ENCODE measurements around the gene PLCL1.

The PLCL1 gene

DNA sequence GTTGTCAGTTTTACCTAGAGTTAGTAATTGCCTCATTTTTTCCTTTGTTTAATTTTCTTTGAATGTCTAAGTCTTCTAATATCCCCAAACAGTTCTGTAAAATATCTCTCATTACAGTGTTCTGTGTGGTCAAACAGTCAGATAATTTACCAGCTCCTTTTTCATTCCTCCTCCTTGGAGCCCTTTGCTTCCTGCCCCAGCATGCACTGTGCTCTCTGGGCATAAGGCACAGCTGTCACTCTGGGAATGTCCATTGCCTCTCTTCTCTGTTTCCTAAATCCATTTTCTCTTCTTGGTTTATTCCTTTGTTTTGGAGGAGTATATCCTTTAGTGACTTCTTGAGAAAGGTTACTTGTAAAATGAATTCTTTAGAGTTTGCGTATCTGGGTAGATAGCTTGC lies 139.3 kb downstream of the PLCL1 start:
- Histone ChIP-seq H3K27me3 (replicated peaks) (no peaks in the 10 kb centered on the region), H3K4me3 (ENCODE audit: low read depth, low read length) (no peak overlapping the region), H3K27ac (no peak overlapping the region), H3K36me3 (replicated peaks) (no peaks in the 10 kb centered on the region)
- TF ChIP-seq, protein P1, sequence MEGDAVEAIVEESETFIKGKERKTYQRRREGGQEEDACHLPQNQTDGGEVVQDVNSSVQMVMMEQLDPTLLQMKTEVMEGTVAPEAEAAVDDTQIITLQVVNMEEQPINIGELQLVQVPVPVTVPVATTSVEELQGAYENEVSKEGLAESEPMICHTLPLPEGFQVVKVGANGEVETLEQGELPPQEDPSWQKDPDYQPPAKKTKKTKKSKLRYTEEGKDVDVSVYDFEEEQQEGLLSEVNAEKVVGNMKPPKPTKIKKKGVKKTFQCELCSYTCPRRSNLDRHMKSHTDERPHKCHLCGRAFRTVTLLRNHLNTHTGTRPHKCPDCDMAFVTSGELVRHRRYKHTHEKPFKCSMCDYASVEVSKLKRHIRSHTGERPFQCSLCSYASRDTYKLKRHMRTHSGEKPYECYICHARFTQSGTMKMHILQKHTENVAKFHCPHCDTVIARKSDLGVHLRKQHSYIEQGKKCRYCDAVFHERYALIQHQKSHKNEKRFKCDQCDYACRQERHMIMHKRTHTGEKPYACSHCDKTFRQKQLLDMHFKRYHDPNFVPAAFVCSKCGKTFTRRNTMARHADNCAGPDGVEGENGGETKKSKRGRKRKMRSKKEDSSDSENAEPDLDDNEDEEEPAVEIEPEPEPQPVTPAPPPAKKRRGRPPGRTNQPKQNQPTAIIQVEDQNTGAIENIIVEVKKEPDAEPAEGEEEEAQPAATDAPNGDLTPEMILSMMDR (IDR thresholded peaks at IDR 0.05; ENCODE audit: low read depth, low read length, missing control alignments), result no peak
- in situ Hi-C loops (cut with HindIII; ENCODE audit: low pct_ligation_motif_present, low sequenced_read_pairs), result no loop called here
- DNase-seq, result no peak

DNA sequence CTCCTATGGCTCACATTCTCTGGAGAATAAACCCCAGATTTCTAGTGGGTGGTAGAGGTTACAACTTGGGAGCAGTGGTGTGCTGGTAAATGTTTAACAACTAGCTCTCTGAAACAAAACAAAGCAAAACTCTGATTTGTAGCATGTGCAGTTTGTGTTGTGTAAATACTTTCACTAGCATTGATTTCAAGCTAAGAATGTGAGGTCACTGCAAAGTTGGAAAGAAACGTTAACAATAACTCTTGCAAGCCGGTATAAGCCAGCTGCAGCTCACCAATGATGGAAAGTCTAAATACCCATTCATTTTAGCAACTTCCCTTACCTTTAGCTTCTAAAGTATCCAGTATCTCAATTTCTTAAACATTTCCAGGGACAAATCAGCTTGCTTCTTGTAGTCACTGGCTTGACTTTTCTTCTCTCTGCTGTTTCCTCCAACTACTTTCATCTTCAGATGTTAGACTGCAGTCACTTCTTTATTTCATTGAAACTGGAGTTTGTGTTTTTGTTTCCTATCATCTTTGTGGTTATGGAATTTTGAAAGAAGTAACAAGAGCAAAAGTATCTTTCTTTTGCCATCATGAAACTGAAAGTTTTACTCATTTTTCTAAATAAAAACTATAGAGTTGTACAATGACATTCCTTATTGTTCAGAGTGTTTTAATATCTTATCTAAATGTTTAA lies 140.2 kb downstream of the PLCL1 start:
- no peaks in the 10 kb centered on the region for H3K27me3 ChIP-seq (replicated peaks)
- no peak for DNase-seq
- H3K4me3 ChIP-seq (ENCODE audit: low read depth, low read length), result no peak overlapping the region
- H3K27ac ChIP-seq, result no peak overlapping the region
- no peaks in the 10 kb centered on the region for H3K36me3 ChIP-seq (replicated peaks)
- in situ Hi-C loops (cut with HindIII; ENCODE audit: low pct_ligation_motif_present, low sequenced_read_pairs), result no loop called here
- TF ChIP-seq, protein P1 (IDR thresholded peaks at IDR 0.05; ENCODE audit: low read depth, low read length, missing control alignments), result no peak

DNA sequence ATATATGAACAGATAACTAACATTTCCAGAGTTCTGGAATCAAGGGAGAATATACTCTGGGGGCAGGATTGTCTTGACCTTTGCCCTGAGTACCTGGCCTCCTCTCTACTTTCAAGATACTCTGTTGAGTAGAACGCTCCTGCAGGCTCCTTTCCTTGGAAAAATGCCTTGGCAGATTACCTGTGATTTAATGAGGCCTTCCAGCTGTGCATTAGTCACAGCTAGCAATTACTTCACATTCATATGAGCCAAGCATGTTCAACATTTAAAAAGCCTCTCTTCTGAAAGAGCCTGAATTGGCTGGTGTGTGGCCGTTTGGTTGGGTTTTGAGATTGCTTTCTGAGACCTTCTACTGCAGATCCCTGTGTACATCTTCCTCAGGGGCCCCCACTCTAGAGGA lies 142.2 kb downstream of the PLCL1 start:
- no peak overlapping the region for H3K4me3 ChIP-seq (ENCODE audit: low read depth, low read length)
- in situ Hi-C loops (cut with HindIII; ENCODE audit: low pct_ligation_motif_present, low sequenced_read_pairs), result no loop called here
- TF ChIP-seq, protein P1 (IDR thresholded peaks at IDR 0.05; ENCODE audit: low read depth, low read length, missing control alignments), result no peak
- H3K27me3 ChIP-seq (replicated peaks), result no peaks in the 10 kb centered on the region
- no peaks in the 10 kb centered on the region for H3K36me3 ChIP-seq (replicated peaks)
- no peak overlapping the region for H3K27ac ChIP-seq
- DNase-seq, result no peak

DNA sequence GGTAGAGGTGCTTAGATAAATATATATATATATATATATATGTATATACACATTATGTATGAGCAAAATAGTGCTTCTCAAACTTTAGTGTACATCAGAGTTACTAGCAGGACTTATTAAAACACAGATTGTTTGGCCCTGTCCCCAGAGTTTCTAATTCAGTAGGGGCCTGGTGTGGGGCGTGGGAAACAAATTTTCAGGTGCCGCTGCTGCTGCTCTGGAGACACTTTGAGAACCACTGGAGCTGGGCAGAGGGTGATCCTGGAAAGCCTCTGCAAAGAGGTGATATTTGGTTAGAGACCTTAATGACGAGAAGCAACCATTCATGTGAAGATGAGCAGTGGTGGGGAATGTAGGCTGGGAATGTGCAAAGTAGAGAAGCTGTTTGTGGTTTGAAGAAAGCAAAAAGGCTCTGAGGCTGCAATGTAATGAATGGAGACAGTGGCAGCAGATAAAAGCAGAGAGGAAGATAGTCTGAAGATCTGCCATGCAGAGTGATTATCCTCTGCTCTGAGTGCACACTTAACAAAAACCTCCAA lies 142.9 kb downstream of the PLCL1 start:
- in situ Hi-C loops (cut with HindIII; ENCODE audit: low pct_ligation_motif_present, low sequenced_read_pairs), result no loop called here
- TF ChIP-seq, protein P1 (IDR thresholded peaks at IDR 0.05; ENCODE audit: low read depth, low read length, missing control alignments), result no peak
- Histone ChIP-seq H3K27me3 (replicated peaks) (no peaks in the 10 kb centered on the region), H3K36me3 (replicated peaks) (no peaks in the 10 kb centered on the region), H3K4me3 (ENCODE audit: low read depth, low read length) (no peak overlapping the region), H3K27ac (no peak overlapping the region)
- no peak for DNase-seq

DNA sequence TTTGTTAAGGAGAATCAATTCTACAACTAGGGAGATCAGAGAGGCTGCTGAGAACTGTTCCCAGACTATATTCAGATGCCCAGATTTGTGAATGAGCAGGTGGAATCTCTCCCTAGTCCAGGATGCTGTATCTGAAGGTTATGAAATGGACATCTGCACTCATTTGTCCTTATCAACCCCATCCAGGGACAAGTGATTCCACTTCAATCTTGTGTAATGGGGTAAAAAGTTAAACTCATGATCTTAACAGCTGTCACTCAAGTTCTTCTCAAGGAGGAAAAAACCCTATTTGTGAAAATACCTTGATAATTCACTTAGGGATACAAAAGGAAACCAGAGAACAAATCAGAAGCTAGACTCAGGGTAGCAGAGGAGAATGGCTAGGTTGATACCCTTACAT lies 144.8 kb downstream of the PLCL1 start:
- no peak overlapping the region for H3K4me3 ChIP-seq (ENCODE audit: low read depth, low read length)
- TF ChIP-seq, protein P1 (IDR thresholded peaks at IDR 0.05; ENCODE audit: low read depth, low read length, missing control alignments), result no peak
- H3K36me3 ChIP-seq (replicated peaks), result no peaks in the 10 kb centered on the region
- H3K27ac ChIP-seq, result no peak overlapping the region
- no peak for DNase-seq
- in situ Hi-C loops (cut with HindIII; ENCODE audit: low pct_ligation_motif_present, low sequenced_read_pairs), result no loop called here
- no peaks in the 10 kb centered on the region for H3K27me3 ChIP-seq (replicated peaks)

DNA sequence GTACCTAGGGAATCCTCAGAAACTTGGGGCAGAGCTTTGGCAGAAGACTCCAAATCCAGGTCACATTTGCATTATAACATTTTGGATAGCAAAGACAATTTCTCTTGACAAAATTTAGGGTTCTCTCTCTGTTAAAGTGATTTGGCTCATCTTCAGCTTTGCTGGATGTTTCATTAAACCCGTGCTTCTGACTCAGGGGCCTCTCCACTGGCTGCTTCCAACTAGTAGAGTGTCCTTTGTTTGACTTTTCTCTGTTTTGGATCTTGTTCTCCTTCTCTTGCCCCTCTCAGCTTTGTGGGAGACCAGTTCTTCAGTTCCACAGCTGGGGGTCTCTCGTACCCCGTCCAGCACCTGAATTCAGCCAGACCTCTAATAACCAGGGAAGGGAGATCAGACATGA lies 145.6 kb downstream of the PLCL1 start:
- no peaks in the 10 kb centered on the region for H3K36me3 ChIP-seq (replicated peaks)
- no peak overlapping the region for H3K27ac ChIP-seq
- no peak for DNase-seq
- TF ChIP-seq, protein P1 (IDR thresholded peaks at IDR 0.05; ENCODE audit: low read depth, low read length, missing control alignments), result no peak
- no peaks in the 10 kb centered on the region for H3K27me3 ChIP-seq (replicated peaks)
- in situ Hi-C loops (cut with HindIII; ENCODE audit: low pct_ligation_motif_present, low sequenced_read_pairs), result no loop called here
- H3K4me3 ChIP-seq (ENCODE audit: low read depth, low read length), result no peak overlapping the region
